CD4-positive, CD25-positive, alpha-beta regulatory T cell (primary cell): ENCODE results near the gene VAV3. TPM values are rescaled to one million over a fixed set of nuclear protein-coding genes. Genes with fewer than 3 reads are reported as not detected.

Experiments used
- ATAC-seq, 2 donors: fragments of 150-1000 bp; cut with Tn5 transposase; one replicate each; pipeline ENCODE4 v1.10.0; 2021; ENCODE audit warnings: low read depth in 2 of 2, moderate number of reproducible peaks in 2 of 2, moderate library complexity in 1 of 2
- DNase-seq, 3 donors: peaks; one replicate each; pipeline versions ENCODE4 v3.0.0 to v3.0.0-alpha.2; 2012 to 2022; ENCODE audit warnings: mixed read lengths in 1 of 3
- H3K27ac ChIP-seq: one replicate; pipeline ENCODE4 v1.7.0; 2013; ENCODE audit warnings: mild to moderate bottlenecking, low read length; ENCODE audit not compliant: insufficient read depth, poor library complexity, severe bottlenecking
- H3K27me3 ChIP-seq: one replicate; pipeline ENCODE4 v1.7.0; 2013; ENCODE audit warnings: low read length; ENCODE audit not compliant: control insufficient read depth, insufficient read depth
- H3K36me3 ChIP-seq: one replicate; pipeline ENCODE4 v1.7.0; 2013; ENCODE audit warnings: mild to moderate bottlenecking, low read length, moderate library complexity; ENCODE audit not compliant: control insufficient read depth, insufficient read depth
- H3K4me1 ChIP-seq: 2 replicates; pipeline ENCODE4 v1.7.0; 2013; ENCODE audit warnings: mild to moderate bottlenecking, low read length; ENCODE audit not compliant: insufficient read depth, control insufficient read depth, poor library complexity, severe bottlenecking
- H3K4me3 ChIP-seq: one replicate; pipeline ENCODE4 v1.7.0; 2013; ENCODE audit warnings: low read depth, mild to moderate bottlenecking, low read length, moderate library complexity
- H3K9me3 ChIP-seq, 2 experiments: 1 replicate in 1 of 2; 2 replicates in 1 of 2; pipeline ENCODE4 v1.7.0; 2013; ENCODE audit warnings: low read length in 2 of 2, mild to moderate bottlenecking in 1 of 2, moderate library complexity in 1 of 2; ENCODE audit not compliant: control insufficient read depth in 2 of 2
- H3K27ac Mint-ChIP-seq, 3 donors: one replicate each; pipeline ENCODE4 v1.8.0; 2020 to 2022; ENCODE audit warnings: mild to moderate bottlenecking in 3 of 3, mixed read lengths in 3 of 3, moderate library complexity in 2 of 3
- H3K27me3 Mint-ChIP-seq: one replicate; pipeline ENCODE4 v1.8.0; 2022; ENCODE audit warnings: mild to moderate bottlenecking, mixed read lengths
- H3K36me3 Mint-ChIP-seq: one replicate; pipeline ENCODE4 v1.8.0; 2020; ENCODE audit warnings: mixed read lengths
- H3K4me1 Mint-ChIP-seq, 4 donors: one replicate each; pipeline ENCODE4 v1.8.0; 2020 to 2022; ENCODE audit warnings: mixed read lengths in 4 of 4, mild to moderate bottlenecking in 1 of 4
- H3K4me3 Mint-ChIP-seq, 4 donors: one replicate each; pipeline ENCODE4 v1.8.0; 2020 to 2022; ENCODE audit warnings: mild to moderate bottlenecking in 4 of 4, mixed read lengths in 4 of 4, moderate library complexity in 3 of 4
- H3K9me3 Mint-ChIP-seq, 7 donors: one replicate each; pipeline ENCODE4 v1.8.0; 2020 to 2022; ENCODE audit warnings: mixed read lengths in 7 of 7, mild to moderate bottlenecking in 3 of 7, moderate library complexity in 2 of 7
- polyA plus RNA-seq, 4 donors: library from polyadenylated mRNA; unstranded; fragments of 300-500 nt; fragmentation: Illumina TruSeq; gene quantifications; one replicate each; pipeline ENCODE4 v1.2.3, GENCODE V29; 2021
- total RNA-seq: library from RNA; stranded (reverse); gene quantifications from one replicate; pipeline ENCODE4 v1.2.3, GENCODE V29; 2022

Gene VAV3
- total and polyA plus RNA-seq, 5 donors from 2014 or later, result 6.2 to 21.5 (median 11.1) TPM

DNA sequence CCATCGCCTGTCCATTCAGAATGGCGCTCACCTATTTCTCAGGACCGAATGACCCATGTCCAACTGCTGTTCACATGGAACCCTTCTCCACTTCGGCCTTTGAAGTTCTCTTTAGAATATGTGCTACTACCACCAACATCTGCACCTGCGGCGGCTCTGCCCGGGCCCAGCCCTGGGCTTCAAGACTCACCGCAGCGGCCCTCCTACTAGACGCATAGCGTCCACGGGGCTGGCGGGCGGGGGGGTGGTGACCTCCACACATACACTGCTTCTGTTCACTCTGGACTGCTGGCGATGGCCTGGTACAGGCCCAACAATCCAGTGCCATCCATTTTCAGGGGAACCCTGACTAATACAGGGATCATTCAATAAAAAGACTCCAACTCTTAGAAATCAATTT, 394.2 kb downstream of the VAV3 start:
- Histone ChIP-seq H3K27me3 (no peaks in the 10 kb centered on the region), H3K36me3 (peaks cover 6% of the 10 kb centered on the region), H3K9me3 (no peaks in the 10 kb centered on the region), H3K4me1 (no peaks in the 10 kb centered on the region), H3K27ac (no peak overlapping the region), H3K4me3 (no peak overlapping the region)
- ATAC-seq (no peak), DNase-seq (no peak)
- H3K4me1 Mint-ChIP-seq, result no peaks in the 10 kb centered on the region
- peaks cover 7% of the 10 kb centered on the region for H3K36me3 Mint-ChIP-seq
- no peak overlapping the region for H3K4me3 Mint-ChIP-seq
- H3K27ac Mint-ChIP-seq, result peak overlapping the region in 2 of 3 donors; percentile 23 to 24
- no peaks in the 10 kb centered on the region for H3K27me3 Mint-ChIP-seq
- H3K9me3 Mint-ChIP-seq, result peaks cover 0 to 1% (median 0%) of the 10 kb centered on the region in 7 donors

DNA sequence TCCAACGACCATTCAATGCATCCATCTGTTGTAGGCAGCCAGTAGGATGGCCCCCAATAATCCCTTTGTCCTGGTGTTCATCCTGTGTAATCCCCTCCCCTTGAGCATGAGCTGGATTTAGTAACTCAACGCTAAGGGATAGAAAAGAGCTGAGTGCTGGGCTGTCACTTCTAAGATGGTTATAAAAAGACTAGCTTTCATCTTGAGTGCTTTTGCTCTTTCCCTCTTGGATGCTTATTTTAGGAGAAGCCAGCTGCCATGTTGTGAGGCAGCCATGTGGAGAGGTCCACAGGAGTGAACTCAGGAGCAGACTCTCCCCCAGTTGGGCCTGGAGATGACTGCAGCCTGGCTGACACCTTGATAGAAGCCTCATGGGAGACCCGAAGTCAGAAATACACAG, 401.5 kb downstream of the VAV3 start:
- Mint-ChIP-seq H3K27ac (no peak overlapping the region), H3K4me3 (no peak overlapping the region), H3K36me3 (no peaks in the 10 kb centered on the region), H3K4me1 (no peaks in the 10 kb centered on the region), H3K27me3 (no peaks in the 10 kb centered on the region), H3K9me3 (peaks cover 0 to 1% (median 0%) of the 10 kb centered on the region in 7 donors)
- no peaks in the 10 kb centered on the region for H3K36me3 ChIP-seq
- no peak for ATAC-seq
- H3K9me3 ChIP-seq, result no peaks in the 10 kb centered on the region
- no peaks in the 10 kb centered on the region for H3K4me1 ChIP-seq
- no peak overlapping the region for H3K4me3 ChIP-seq
- no peaks in the 10 kb centered on the region for H3K27me3 ChIP-seq
- no peak for DNase-seq
- H3K27ac ChIP-seq, result no peak overlapping the region

DNA sequence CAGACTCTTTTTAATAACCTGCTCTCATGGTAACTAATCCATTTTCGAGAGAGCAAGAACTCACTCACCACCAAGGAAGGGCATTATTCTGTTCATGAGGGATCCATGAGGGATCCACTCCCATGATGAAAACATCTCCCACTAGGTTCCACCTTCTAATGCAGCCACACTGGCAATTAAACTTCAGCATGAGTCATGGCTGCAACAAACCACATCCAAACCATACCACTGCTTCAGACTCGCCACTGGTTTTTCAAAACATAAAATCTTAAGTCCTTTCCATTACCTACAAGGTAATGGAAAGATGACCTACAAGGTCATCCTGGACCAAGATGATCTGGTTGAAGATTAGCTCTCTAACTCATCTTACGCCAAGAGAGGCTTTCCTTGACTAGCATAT, 405.1 kb downstream of the VAV3 start:
- Histone ChIP-seq H3K4me1 (no peaks in the 10 kb centered on the region), H3K9me3 (no peaks in the 10 kb centered on the region), H3K36me3 (no peaks in the 10 kb centered on the region), H3K4me3 (no peak overlapping the region), H3K27me3 (no peaks in the 10 kb centered on the region), H3K27ac (no peak overlapping the region)
- peaks cover 5% of the 10 kb centered on the region for H3K27me3 Mint-ChIP-seq
- H3K9me3 Mint-ChIP-seq, result no peaks in the 10 kb centered on the region
- ATAC-seq, result no peak
- no peak for DNase-seq
- H3K36me3 Mint-ChIP-seq, result no peaks in the 10 kb centered on the region
- H3K4me1 Mint-ChIP-seq, result no peaks in the 10 kb centered on the region
- no peak overlapping the region for H3K4me3 Mint-ChIP-seq
- no peak overlapping the region for H3K27ac Mint-ChIP-seq

DNA sequence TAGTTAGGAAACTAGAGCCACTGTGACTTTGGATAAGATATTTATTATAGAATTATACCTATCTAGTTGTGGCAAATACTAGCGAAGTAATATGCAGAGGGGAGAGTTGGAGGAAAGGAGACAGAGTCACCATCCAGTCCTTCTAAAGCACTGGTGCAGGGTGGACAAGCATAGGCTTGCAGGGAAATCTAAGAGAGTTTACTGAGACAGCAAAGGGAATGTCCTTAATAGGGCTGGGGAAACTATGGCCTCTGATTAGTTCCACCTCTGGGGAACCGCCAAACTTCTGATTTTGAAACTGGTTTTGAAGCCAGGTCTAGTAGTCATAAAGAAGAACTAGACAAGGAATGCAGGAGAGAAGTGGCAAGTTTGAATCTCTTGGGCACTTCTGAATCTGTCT, 407.9 kb downstream of the VAV3 start:
- H3K4me3 ChIP-seq, result no peak overlapping the region
- DNase-seq (no peak), ATAC-seq (no peak)
- Mint-ChIP-seq H3K9me3 (no peaks in the 10 kb centered on the region), H3K36me3 (no peaks in the 10 kb centered on the region), H3K4me1 (no peaks in the 10 kb centered on the region), H3K27ac (no peak overlapping the region), H3K4me3 (no peak overlapping the region), H3K27me3 (peaks cover 5% of the 10 kb centered on the region)
- H3K27me3 ChIP-seq, result peaks cover 1% of the 10 kb centered on the region
- H3K9me3 ChIP-seq, result no peaks in the 10 kb centered on the region
- H3K4me1 ChIP-seq, result no peaks in the 10 kb centered on the region
- no peaks in the 10 kb centered on the region for H3K36me3 ChIP-seq
- H3K27ac ChIP-seq, result no peak overlapping the region

DNA sequence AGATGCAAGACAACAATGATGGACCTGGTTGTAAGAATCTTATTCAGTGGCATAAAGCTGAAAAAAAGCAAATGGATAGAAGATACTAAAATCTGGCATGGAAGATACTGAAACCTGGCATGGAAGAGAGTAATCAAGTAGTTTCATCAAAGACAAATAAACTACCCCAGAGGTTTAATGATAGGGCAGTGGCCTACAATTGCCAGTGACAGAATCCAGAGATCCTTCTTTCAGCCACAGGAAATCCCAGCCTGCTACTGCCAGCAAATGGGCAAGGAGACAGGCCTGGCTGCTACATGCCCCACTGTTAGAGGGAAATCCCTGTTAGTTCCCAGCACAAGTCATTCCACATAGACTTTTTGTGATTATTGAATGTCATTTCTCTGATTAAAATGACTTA, 409.4 kb downstream of the VAV3 start:
- Mint-ChIP-seq H3K36me3 (no peaks in the 10 kb centered on the region), H3K4me3 (no peak overlapping the region), H3K27me3 (peaks cover 5% of the 10 kb centered on the region), H3K4me1 (no peaks in the 10 kb centered on the region), H3K9me3 (no peaks in the 10 kb centered on the region), H3K27ac (no peak overlapping the region)
- ATAC-seq, result no peak
- no peaks in the 10 kb centered on the region for H3K36me3 ChIP-seq
- H3K9me3 ChIP-seq, result no peaks in the 10 kb centered on the region
- H3K27ac ChIP-seq, result no peak overlapping the region
- no peaks in the 10 kb centered on the region for H3K4me1 ChIP-seq
- H3K27me3 ChIP-seq, result peaks cover 1% of the 10 kb centered on the region
- DNase-seq, result no peak
- no peak overlapping the region for H3K4me3 ChIP-seq

DNA sequence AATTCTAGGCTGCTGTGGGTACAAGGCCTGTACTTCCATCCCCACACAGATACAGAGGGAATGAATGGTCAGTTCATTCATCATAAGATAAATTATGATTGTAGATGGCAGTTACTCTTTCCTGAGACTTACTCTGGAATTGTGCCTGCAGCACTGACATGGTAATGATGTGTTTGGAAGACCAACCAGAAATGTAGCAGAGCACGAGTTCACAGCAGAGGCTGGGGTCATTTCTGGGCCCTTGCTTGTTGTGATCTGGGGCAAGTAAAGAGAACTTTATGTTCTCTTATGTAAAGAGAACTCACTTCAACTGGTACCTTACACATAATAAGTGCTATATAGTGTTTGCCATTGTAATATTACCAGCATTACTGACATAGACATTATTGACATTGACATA, 412.2 kb downstream of the VAV3 start:
- peaks cover 5% of the 10 kb centered on the region for H3K27me3 Mint-ChIP-seq
- H3K9me3 Mint-ChIP-seq, result peaks cover 0 to 2% (median 0%) of the 10 kb centered on the region in 7 donors
- no peak for DNase-seq
- H3K36me3 Mint-ChIP-seq, result no peaks in the 10 kb centered on the region
- Histone ChIP-seq H3K9me3 (no peaks in the 10 kb centered on the region), H3K4me1 (no peaks in the 10 kb centered on the region), H3K27ac (no peak overlapping the region), H3K36me3 (no peaks in the 10 kb centered on the region), H3K4me3 (no peak overlapping the region), H3K27me3 (peaks cover 1% of the 10 kb centered on the region)
- H3K4me3 Mint-ChIP-seq, result no peak overlapping the region
- no peak for ATAC-seq
- H3K27ac Mint-ChIP-seq, result no peak overlapping the region
- no peaks in the 10 kb centered on the region for H3K4me1 Mint-ChIP-seq

DNA sequence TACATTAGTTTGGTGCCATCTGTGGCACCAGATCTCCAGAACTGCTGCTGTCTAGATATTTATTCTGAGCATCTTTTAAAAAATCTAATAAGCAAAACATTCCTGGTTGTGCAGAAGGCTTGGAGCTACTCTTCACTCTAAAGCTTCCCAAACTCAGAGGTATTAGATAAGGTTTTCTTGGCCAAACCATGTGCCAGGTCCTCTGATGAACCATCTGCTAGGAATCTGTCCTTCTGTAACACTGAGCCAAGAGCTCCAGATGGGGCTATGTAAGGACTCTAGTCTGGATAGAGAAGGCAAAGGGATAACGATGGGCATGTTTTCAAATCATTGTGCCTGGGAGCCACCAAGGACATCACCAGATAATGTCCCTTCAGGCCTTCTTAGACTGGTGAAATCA, 413.5 kb downstream of the VAV3 start:
- H3K27ac Mint-ChIP-seq, result no peak overlapping the region
- ATAC-seq, result no peak

DNA sequence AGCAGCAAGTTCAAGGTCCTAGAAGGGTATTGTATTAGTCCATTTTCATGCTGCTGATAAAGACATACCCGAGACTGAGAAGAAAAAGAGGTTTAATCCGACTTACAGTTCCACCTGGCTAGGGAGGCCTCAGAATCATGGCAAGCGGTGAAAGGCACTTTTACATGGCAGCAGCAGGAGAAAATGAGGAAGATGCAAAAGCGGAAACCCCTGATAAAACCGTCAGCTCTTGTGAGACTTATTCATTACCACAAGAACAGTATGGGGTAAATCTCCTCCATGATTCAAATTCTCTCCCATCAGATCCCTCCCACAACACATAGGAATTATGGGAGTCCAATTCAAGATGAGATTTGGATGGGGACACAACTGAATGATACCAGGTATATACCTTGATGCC, 414.6 kb downstream of the VAV3 start:
- DNase-seq, result no peak
- Mint-ChIP-seq H3K4me1 (no peaks in the 10 kb centered on the region), H3K4me3 (no peak overlapping the region), H3K9me3 (peaks cover 0 to 2% (median 0%) of the 10 kb centered on the region in 7 donors), H3K27me3 (no peaks in the 10 kb centered on the region), H3K36me3 (no peaks in the 10 kb centered on the region), H3K27ac (no peak overlapping the region)
- no peaks in the 10 kb centered on the region for H3K9me3 ChIP-seq
- no peak overlapping the region for H3K27ac ChIP-seq
- no peak overlapping the region for H3K4me3 ChIP-seq
- no peaks in the 10 kb centered on the region for H3K4me1 ChIP-seq
- no peak for ATAC-seq
- peaks cover 1% of the 10 kb centered on the region for H3K27me3 ChIP-seq
- no peaks in the 10 kb centered on the region for H3K36me3 ChIP-seq

More for the DNA sequence above, 413.5 kb downstream of the VAV3 start:
- Histone ChIP-seq H3K4me3 (no peak overlapping the region), H3K27ac (no peak overlapping the region), H3K36me3 (no peaks in the 10 kb centered on the region), H3K9me3 (no peaks in the 10 kb centered on the region), H3K4me1 (no peaks in the 10 kb centered on the region), H3K27me3 (peaks cover 1% of the 10 kb centered on the region)
- H3K27me3 Mint-ChIP-seq, result no peaks in the 10 kb centered on the region
- H3K4me3 Mint-ChIP-seq, result no peak overlapping the region
- H3K36me3 Mint-ChIP-seq, result no peaks in the 10 kb centered on the region
- no peak for DNase-seq
- no peaks in the 10 kb centered on the region for H3K4me1 Mint-ChIP-seq
- H3K9me3 Mint-ChIP-seq, result peaks cover 0 to 2% (median 0%) of the 10 kb centered on the region in 7 donors
